ENCODE data around the gene USP44. TPM values are rescaled to one million over a fixed set of nuclear protein-coding genes. Genes with fewer than 3 reads are reported as not detected.

Gene USP44
- total and polyA plus RNA-seq, 2 of the 4 experiments (the other 2 are of a cell fraction) = 13.0 to 33.5 TPM

DNA sequence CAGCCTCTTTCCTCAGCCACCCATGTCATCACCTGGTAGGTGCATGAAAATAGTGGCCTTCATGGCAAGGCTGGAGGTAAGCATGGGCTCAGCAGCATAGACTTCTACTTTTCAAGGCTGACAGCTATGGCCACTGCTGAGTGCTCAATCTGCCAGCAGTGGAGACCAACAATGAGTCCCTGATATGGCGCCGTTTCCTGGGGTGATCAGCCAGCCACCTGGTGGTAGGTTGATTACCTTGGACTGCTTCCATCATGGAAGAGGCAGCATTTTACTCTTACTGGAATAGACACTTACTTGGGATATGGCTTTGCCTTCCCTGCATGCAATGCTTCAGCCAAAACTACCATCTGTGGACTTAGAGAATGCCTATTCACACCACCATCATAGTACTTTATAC, 39.5 kb upstream of the USP44 start:
- no TSS peak for BruUV-seq (replicated peaks)
- Histone ChIP-seq H2BK20ac (ENCODE audit: low read depth, low read length) (peak overlapping the region; percentile 98; the same call in 1 of the 2 replicates), H3K9me1 (ENCODE audit: insufficient read depth, low read length) (peaks cover 6% of the 10 kb centered on the region), H3K4me2 (ENCODE audit: low read depth, low read length) (no peak overlapping the region), H2BK5ac (ENCODE audit: low read depth, low read length, poor library complexity, severe bottlenecking) (no peak overlapping the region), H3K27ac (ENCODE audit: insufficient read depth, low read length) (no peak overlapping the region), H3K9ac (ENCODE audit: low read depth, low read length) (no peak overlapping the region), H4K8ac (ENCODE audit: low read depth in 2 of 2, low read length in 2 of 2) (peak overlapping the region in 1 of 2 experiments; percentile 83; a peak in 2 of 4 replicates), H2AFZ (replicated peaks; ENCODE audit: low read length, poor library complexity) (no peak overlapping the region), H4K20me1 (ENCODE audit: insufficient read depth, low read length) (no peaks in the 10 kb centered on the region), H2BK120ac (ENCODE audit: low read depth, low read length) (peak overlapping the region; percentile 94), H2AK5ac (ENCODE audit: low read depth, low read length) (peak overlapping the region; percentile 84; the same call in 1 of the 2 replicates), H3K4ac (ENCODE audit: low read depth, low read length) (peak overlapping the region; percentile 89), H2BK15ac (ENCODE audit: low read depth, low read length) (peak overlapping the region; percentile 89; the same call in 2 of the 3 replicates), H2AK9ac (replicated peaks; ENCODE audit: low read depth, low read length, poor library complexity) (no peak overlapping the region), H4K5ac (ENCODE audit: low read depth, low read length) (no peak overlapping the region), H3K27me3 (ENCODE audit: control insufficient read depth, insufficient read depth, low read length) (no peaks in the 10 kb centered on the region), H3K4me1 (ENCODE audit: control insufficient read depth, insufficient read depth, low read length) (peaks cover 4% of the 10 kb centered on the region), H3K23ac (ENCODE audit: low read depth, low read length) (no peak overlapping the region), H3K79me1 (ENCODE audit: low read depth in 1 of 2, low read length in 2 of 2) (no peaks in the 10 kb centered on the region), H3K56ac (ENCODE audit: extremely low read depth, insufficient read depth, low read length) (no peak overlapping the region), H3K14ac (replicated peaks; ENCODE audit: low read depth, low read length) (peak overlapping the region; percentile 13; the same call in 1 of the 2 replicates), H3K9me3 (ENCODE audit: control insufficient read depth, insufficient read depth, low read length) (no peaks in the 10 kb centered on the region), H3K36me3 (ENCODE audit: control insufficient read depth, insufficient read depth, low read length) (no peaks in the 10 kb centered on the region), H3K4me3 (ENCODE audit: insufficient read depth, low read depth, low read length) (no peak overlapping the region), H3K18ac (ENCODE audit: low read depth, low read length) (no peak overlapping the region; the same call in 1 of the 2 replicates), H4K91ac (ENCODE audit: insufficient read depth, low read depth, low read length) (peak overlapping the region; percentile 41)
- no peak for DNase-seq
- no peak for ATAC-seq (ENCODE audit: low read depth)
- CTCF ChIA-PET = no interaction called here
- POLR2A ChIA-PET (ENCODE audit: unreplicated experiment) = no interaction called here
- TF ChIP-seq SMC3 (IDR thresholded peaks at IDR 0.05; ENCODE audit: low read depth, low read length) (no peak), CEBPB (IDR thresholded peaks at IDR 0.05; ENCODE audit: low read depth, low read length) (no peak), RFX5 (IDR thresholded peaks at IDR 0.05; ENCODE audit: low read depth, low read length) (no peak), MAZ (IDR thresholded peaks at IDR 0.05; ENCODE audit: borderline replicate concordance, low read depth, low read length) (no peak), MXI1 (IDR thresholded peaks at IDR 0.05; ENCODE audit: borderline replicate concordance, low read depth, low read length) (no peak)
- TF ChIP-seq, protein P1, sequence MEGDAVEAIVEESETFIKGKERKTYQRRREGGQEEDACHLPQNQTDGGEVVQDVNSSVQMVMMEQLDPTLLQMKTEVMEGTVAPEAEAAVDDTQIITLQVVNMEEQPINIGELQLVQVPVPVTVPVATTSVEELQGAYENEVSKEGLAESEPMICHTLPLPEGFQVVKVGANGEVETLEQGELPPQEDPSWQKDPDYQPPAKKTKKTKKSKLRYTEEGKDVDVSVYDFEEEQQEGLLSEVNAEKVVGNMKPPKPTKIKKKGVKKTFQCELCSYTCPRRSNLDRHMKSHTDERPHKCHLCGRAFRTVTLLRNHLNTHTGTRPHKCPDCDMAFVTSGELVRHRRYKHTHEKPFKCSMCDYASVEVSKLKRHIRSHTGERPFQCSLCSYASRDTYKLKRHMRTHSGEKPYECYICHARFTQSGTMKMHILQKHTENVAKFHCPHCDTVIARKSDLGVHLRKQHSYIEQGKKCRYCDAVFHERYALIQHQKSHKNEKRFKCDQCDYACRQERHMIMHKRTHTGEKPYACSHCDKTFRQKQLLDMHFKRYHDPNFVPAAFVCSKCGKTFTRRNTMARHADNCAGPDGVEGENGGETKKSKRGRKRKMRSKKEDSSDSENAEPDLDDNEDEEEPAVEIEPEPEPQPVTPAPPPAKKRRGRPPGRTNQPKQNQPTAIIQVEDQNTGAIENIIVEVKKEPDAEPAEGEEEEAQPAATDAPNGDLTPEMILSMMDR (conservative IDR thresholded peaks at IDR 0.05; ENCODE audit: low read depth, low read length) = no peak
- in situ Hi-C loops (cut with MboI; ENCODE audit: low sequenced_read_pairs) = no loop called here
- dilution Hi-C loops (cut with HindIII; ENCODE audit: low sequenced_read_pairs, unreplicated experiment) = no loop called here
- WGBS, 2 experiments (ENCODE audit: extremely low coverage in 2 of 2, insufficient read length in 1 of 2) = no CpG with 5 or more reads among the region's 2 CpGs
- intact Hi-C loops (cut with micrococcal nuclease) = no loop called here

Data from IMR-90 (cell line).